NB4 (cell line): ENCODE results near the gene TUBGCP5.

Source experiments
- DNase-seq: peaks from one replicate; pipeline ENCODE4 v3.0.0; 2010; ENCODE audit warnings: low read depth
- H3K4me3 ChIP-seq: one replicate; pipeline ENCODE4 v1.5.1; 2011; ENCODE audit warnings: mild to moderate bottlenecking, low read depth, low read length, moderate library complexity
- CTCF ChIP-seq: IDR thresholded peaks from one replicate; pipeline ENCODE4 v1.5.1; 2012; ENCODE audit warnings: low read depth, low read length
- MAX ChIP-seq: IDR thresholded peaks from 2 replicates; pipeline ENCODE4 v1.6.1; 2011; ENCODE audit warnings: low read depth, low read length
- MYC ChIP-seq: IDR thresholded peaks from 2 replicates; pipeline ENCODE4 v1.6.1; 2011; ENCODE audit warnings: low read depth, low read length
- POLR2A ChIP-seq: IDR thresholded peaks from 2 replicates; pipeline ENCODE4 v1.6.1; 2011; ENCODE audit warnings: mild to moderate bottlenecking; ENCODE audit not compliant: insufficient read length; ENCODE audit errors: extremely low read depth

The TUBGCP5 gene

GRCh38 chr15:22951381-22952280 lies 87.7 kb downstream of the TUBGCP5 start:
- no peak overlapping the region for H3K4me3 ChIP-seq
- DNase-seq, result no peak

GRCh38 chr15:22951031-22951380 lies 88.4 kb downstream of the TUBGCP5 start:
- H3K4me3 ChIP-seq, result no peak overlapping the region
- TF ChIP-seq MYC (no peak), MAX (no peak), CTCF (no peak), POLR2A (no peak)
- DNase-seq, result no peak

More at GRCh38 chr15:22951381-22952280, 87.7 kb downstream of the TUBGCP5 start:
- TF ChIP-seq CTCF (no peak), POLR2A (no peak), MYC (no peak), MAX (no peak)

DNA sequence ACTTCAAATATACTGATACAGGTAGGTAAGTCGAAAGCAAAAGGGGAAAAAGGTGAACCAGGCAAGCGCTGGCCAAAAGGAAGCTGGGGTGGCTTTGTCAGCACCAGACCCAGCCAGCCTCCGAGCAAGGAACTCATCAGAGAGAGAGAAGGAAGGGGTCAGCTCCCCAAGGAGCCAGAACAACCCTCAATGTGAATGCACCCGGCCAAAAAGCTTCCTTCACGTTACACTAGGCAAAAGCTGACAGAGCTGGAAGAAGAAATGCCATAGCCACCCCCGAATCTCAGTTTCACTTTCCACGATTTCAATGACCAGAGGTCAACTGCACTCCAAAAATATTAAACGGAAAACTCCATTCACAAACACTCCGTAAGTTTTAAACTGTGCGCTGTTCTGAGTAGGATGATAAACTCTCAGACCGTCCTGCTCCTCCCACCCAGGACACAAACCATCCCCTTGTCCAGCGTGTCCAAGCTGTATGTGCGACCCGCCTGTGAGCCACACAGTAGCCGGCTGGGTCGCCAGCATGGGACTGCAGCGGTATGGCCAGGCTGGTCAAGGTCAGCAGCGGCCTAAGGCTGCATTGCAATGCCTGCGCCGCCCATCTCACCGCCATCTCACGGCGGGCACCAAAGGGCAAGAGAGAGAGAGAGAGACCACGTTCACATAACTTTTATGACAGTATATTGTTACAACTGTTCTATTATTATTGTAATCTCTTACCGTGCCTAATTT lies 88.9 kb downstream of the TUBGCP5 start:
- no peak overlapping the region for H3K4me3 ChIP-seq

More for the DNA sequence above, 88.9 kb downstream of the TUBGCP5 start:
- no peak for DNase-seq
- TF ChIP-seq CTCF (no peak), MYC (no peak), POLR2A (no peak), MAX (no peak)
